HG02759 (cell line): ENCODE measurements around the gene GABARAP.
A peak's percentile ranks its signal among the peaks of the same experiment; 100 is the strongest.
"Not testable (repeated sequence)": the region's sequence is repeated elsewhere in the genome, so short reads cannot be mapped to it uniquely, and the experiment has no call there.

ENCODE experiments used
- ATAC-seq: cut with Tn5 transposase; IDR thresholded peaks from one replicate; pipeline ENCODE4 v1.9.1; 2021; ENCODE audit warnings: mild to moderate bottlenecking, moderate library complexity; ENCODE audit not compliant: unreplicated experiment

Gene GABARAP

GRCh38 chr17:7261379-7262191 is 19.3 kb upstream of the GABARAP start:
- ATAC-seq: no peak

GRCh38 chr17:7260651-7261378 is 18.6 kb upstream of the GABARAP start:
- ATAC-seq: no peak

GRCh38 chr17:7260151-7260550 is 17.9 kb upstream of the GABARAP start:
- ATAC-seq: no peak

- ATAC-seq: no peak
Observed at GRCh38 chr17:7259555-7259889, 17.3 kb upstream of the GABARAP start.

- ATAC-seq: no peak
Observed at GRCh38 chr17:7258731-7259554, 16.7 kb upstream of the GABARAP start.

- ATAC-seq: no peak
Observed at GRCh38 chr17:7256766-7257456, 14.7 kb upstream of the GABARAP start.

- ATAC-seq: no peak
Observed at GRCh38 chr17:7254511-7254910, 12.3 kb upstream of the GABARAP start.

GRCh38 chr17:7253082-7253481 is 10.8 kb upstream of the GABARAP start:
- no peak for ATAC-seq

GRCh38 chr17:7252176-7253043 is 10.2 kb upstream of the GABARAP start, which contains the start of gene ELP5:
Gene ELP5, plus strand, starts transcription at chr17:7252215. Its CDS starts 336 bp downstream, at chr17:7252551.
- peak; percentile 63 for ATAC-seq

- ATAC-seq: peak; percentile 78
Observed at GRCh38 chr17:7251661-7252175, 9.5 kb upstream of the GABARAP start, which contains the start of gene CTDNEP1. Gene CTDNEP1, minus strand, starts transcription at chr17:7251734. Its CDS starts 438 bp downstream, at chr17:7251296.

- no peak for ATAC-seq
Observed at GRCh38 chr17:7250695-7251627, 8.7 kb upstream of the GABARAP start.

GRCh38 chr17:7249830-7250229 is 7.6 kb upstream of the GABARAP start:
- no peak for ATAC-seq

- ATAC-seq: no peak
Observed at GRCh38 chr17:7249214-7249613, 7.0 kb upstream of the GABARAP start.

- no peak for ATAC-seq
Observed at GRCh38 chr17:7248796-7249195, 6.5 kb upstream of the GABARAP start.

GRCh38 chr17:7246779-7247178 is 4.5 kb upstream of the GABARAP start:
- ATAC-seq: no peak

GRCh38 chr17:7243838-7244237 is 1.6 kb upstream of the GABARAP start:
- ATAC-seq: not testable (repeated sequence)

- no peak for ATAC-seq
Observed at GRCh38 chr17:7243453-7243729, 1.1 kb upstream of the GABARAP start.

- ATAC-seq: peak; percentile 46
Observed at GRCh38 chr17:7242717-7243452, 636 bp upstream of the GABARAP start.
